Trophoblast cell (in vitro differentiated cells and primary cell): Measurements from ENCODE around the gene ZNF467.

ENCODE experiments used
- DNase-seq, 2 donors: peaks; one replicate each; pipeline ENCODE4 v3.0.0-alpha.2; 2016
- H2AFZ ChIP-seq: 2 replicates; pipeline ENCODE4 v1.6.1; 2013; ENCODE audit warnings: low read length, moderate library complexity, mild to moderate bottlenecking; ENCODE audit not compliant: insufficient read depth, poor library complexity
- H2AK5ac ChIP-seq: 2 replicates; pipeline ENCODE4 v1.6.1; 2013; ENCODE audit warnings: mild to moderate bottlenecking, low read length
- H2BK120ac ChIP-seq: 2 replicates; pipeline ENCODE4 v1.6.1; 2013; ENCODE audit warnings: low read length, mild to moderate bottlenecking, moderate library complexity; ENCODE audit not compliant: insufficient read depth, poor library complexity
- H2BK12ac ChIP-seq: 2 replicates; pipeline ENCODE4 v1.6.1; 2013; ENCODE audit warnings: mild to moderate bottlenecking, low read length, moderate library complexity
- H2BK5ac ChIP-seq: 2 replicates; pipeline ENCODE4 v1.6.1; 2013; ENCODE audit warnings: low read length, low read depth, moderate library complexity, mild to moderate bottlenecking; ENCODE audit not compliant: poor library complexity
- H3K14ac ChIP-seq: 2 replicates; pipeline ENCODE4 v1.6.1; 2013; ENCODE audit warnings: mild to moderate bottlenecking, low read length
- H3K18ac ChIP-seq: 2 replicates; pipeline ENCODE4 v1.6.1; 2013; ENCODE audit warnings: mild to moderate bottlenecking, low read length
- H3K23ac ChIP-seq: 2 replicates; pipeline ENCODE4 v1.6.1; 2013; ENCODE audit warnings: low read length
- H3K27ac ChIP-seq: 2 replicates; pipeline ENCODE4 v1.5.1; 2013; ENCODE audit warnings: low read depth, mild to moderate bottlenecking, inconsistent platforms, low read length, moderate library complexity
- H3K27me3 ChIP-seq: 2 replicates; pipeline ENCODE4 v1.6.1; 2013; ENCODE audit warnings: inconsistent platforms, mild to moderate bottlenecking, low read length, moderate library complexity; ENCODE audit not compliant: insufficient read depth
- H3K36me3 ChIP-seq, 2 experiments: 1 replicate in 1 of 2; 2 replicates in 1 of 2; pipeline ENCODE4 v1.6.1; 2013; ENCODE audit warnings: low read length in 2 of 2, mild to moderate bottlenecking in 2 of 2, moderate library complexity in 1 of 2; ENCODE audit not compliant: insufficient read depth in 2 of 2, control insufficient read depth in 1 of 2
- H3K4ac ChIP-seq: 2 replicates; pipeline ENCODE4 v1.6.1; 2013; ENCODE audit warnings: low read depth, mild to moderate bottlenecking, low read length, moderate library complexity
- H3K4me1 ChIP-seq, 2 experiments: 1 replicate in 1 of 2; 2 replicates in 1 of 2; pipeline ENCODE4 v1.6.1; 2013; ENCODE audit warnings: low read length in 2 of 2, mild to moderate bottlenecking in 2 of 2, moderate library complexity in 1 of 2; ENCODE audit not compliant: insufficient read depth in 2 of 2, control insufficient read depth in 1 of 2
- H3K4me2 ChIP-seq: 2 replicates; pipeline ENCODE4 v1.6.1; 2013; ENCODE audit warnings: inconsistent platforms, mild to moderate bottlenecking, low read length, moderate library complexity
- H3K4me3 ChIP-seq: 2 replicates; pipeline ENCODE4 v1.5.1; 2013; ENCODE audit warnings: mild to moderate bottlenecking, low read depth, low read length, inconsistent platforms
- H3K79me1 ChIP-seq: one replicate; pipeline ENCODE4 v1.6.1; 2013; ENCODE audit warnings: low read length
- H3K79me2 ChIP-seq: 2 replicates; pipeline ENCODE4 v1.6.1; 2013; ENCODE audit warnings: low read length, mild to moderate bottlenecking; ENCODE audit not compliant: control insufficient read depth, insufficient read depth, poor library complexity
- H3K9ac ChIP-seq: 2 replicates; pipeline ENCODE4 v1.6.1; 2013; ENCODE audit warnings: mild to moderate bottlenecking, low read length
- H3K9me3 ChIP-seq: 2 replicates; pipeline ENCODE4 v1.6.1; 2013; ENCODE audit warnings: low read depth, mild to moderate bottlenecking, control low read depth, inconsistent platforms, low read length; ENCODE audit not compliant: insufficient read depth
- H4K12ac ChIP-seq: 2 replicates; pipeline ENCODE4 v1.6.1; 2013; ENCODE audit warnings: low read depth, mild to moderate bottlenecking, low read length, moderate library complexity
- H4K8ac ChIP-seq: 2 replicates; pipeline ENCODE4 v1.6.1; 2013; ENCODE audit warnings: low read depth, mild to moderate bottlenecking, low read length, moderate library complexity
- H4K91ac ChIP-seq: one replicate; pipeline ENCODE4 v1.6.1; 2013; ENCODE audit warnings: low read depth, mild to moderate bottlenecking, low read length, moderate library complexity
- WGBS: extraction: QIAGEN DNeasy Blood & Tissue Kit; methylation state at CpG from one replicate; pipeline ENCODE4 v1.1.7; 2013; ENCODE audit warnings: missing lambda C conversion rate; ENCODE audit not compliant: insufficient read length, insufficient coverage; ENCODE audit errors: extremely low coverage; 5-methylcytosine and 5-hydroxymethylcytosine counted together

Gene ZNF467

DNA sequence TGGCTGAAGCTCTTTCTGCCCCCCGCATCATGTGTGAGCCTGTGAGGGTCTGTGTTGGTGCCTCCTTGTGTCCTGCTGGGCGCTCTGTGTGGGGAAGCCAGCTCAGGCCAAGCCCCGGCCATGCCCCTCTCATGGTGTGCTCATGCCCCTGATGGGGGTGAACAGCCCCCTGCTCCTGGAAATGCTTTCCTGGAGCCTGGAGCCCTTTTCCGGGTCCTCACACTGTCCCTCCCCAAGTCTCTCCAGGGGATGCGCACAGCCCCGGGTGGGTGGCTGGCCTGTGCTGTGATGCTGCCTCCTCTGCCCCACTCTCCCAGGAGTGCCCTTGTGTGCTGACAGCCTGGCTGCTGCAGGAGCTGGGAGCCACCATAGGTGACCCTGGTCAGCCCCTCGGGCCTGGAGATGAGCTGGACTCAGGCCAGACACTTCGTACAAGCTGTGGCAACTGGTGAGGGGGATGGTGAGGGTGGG lies 43.9 kb upstream of the ZNF467 start:
- H3K79me1 ChIP-seq: no peaks in the 10 kb centered on the region
- no peaks in the 10 kb centered on the region for H3K36me3 ChIP-seq
- H3K14ac ChIP-seq: no peak overlapping the region
- H2BK12ac ChIP-seq: no peak overlapping the region
- H3K4me2 ChIP-seq: no peak overlapping the region
- H4K8ac ChIP-seq: no peak overlapping the region
- no peak overlapping the region for H3K18ac ChIP-seq
- no CpG with 5 or more reads among the region's 8 CpGs for WGBS
- no peak overlapping the region for H3K4ac ChIP-seq
- no peak overlapping the region for H4K91ac ChIP-seq
- H3K9me3 ChIP-seq: peaks cover 4% of the 10 kb centered on the region
- H3K79me2 ChIP-seq: no peaks in the 10 kb centered on the region
- no peak for DNase-seq
- no peaks in the 10 kb centered on the region for H3K4me1 ChIP-seq
- no peak overlapping the region for H2BK120ac ChIP-seq
- no peak overlapping the region for H3K23ac ChIP-seq
- no peak overlapping the region for H2AFZ ChIP-seq
- no peak overlapping the region for H2BK5ac ChIP-seq
- H3K27me3 ChIP-seq: no peaks in the 10 kb centered on the region
- H2AK5ac ChIP-seq: no peak overlapping the region
- H3K27ac ChIP-seq: no peak overlapping the region
- H3K4me3 ChIP-seq: no peak overlapping the region
- H3K9ac ChIP-seq: no peak overlapping the region
- H4K12ac ChIP-seq: no peak overlapping the region

GRCh38 chr7:149816794-149817193 lies 43.4 kb upstream of the ZNF467 start:
- no CpG with 5 or more reads among the region's 4 CpGs for WGBS
- Histone ChIP-seq H2BK12ac (no peak overlapping the region), H3K36me3 (no peaks in the 10 kb centered on the region), H3K4me3 (no peak overlapping the region), H3K4me1 (no peaks in the 10 kb centered on the region), H4K91ac (no peak overlapping the region), H3K18ac (no peak overlapping the region), H2AFZ (no peak overlapping the region), H3K27ac (no peak overlapping the region), H2BK120ac (no peak overlapping the region), H4K12ac (no peak overlapping the region), H3K79me1 (no peaks in the 10 kb centered on the region), H3K4me2 (no peak overlapping the region), H3K14ac (no peak overlapping the region), H2BK5ac (no peak overlapping the region), H3K9me3 (peaks cover 4% of the 10 kb centered on the region), H3K4ac (no peak overlapping the region), H2AK5ac (no peak overlapping the region), H3K27me3 (no peaks in the 10 kb centered on the region), H3K23ac (no peak overlapping the region), H3K79me2 (no peaks in the 10 kb centered on the region), H4K8ac (no peak overlapping the region), H3K9ac (no peak overlapping the region)
- no peak for DNase-seq

- H2BK120ac ChIP-seq: no peak overlapping the region
- H2BK12ac ChIP-seq: no peak overlapping the region
- WGBS: no CpG with 5 or more reads among the region's 21 CpGs
- no peak overlapping the region for H2AFZ ChIP-seq
- no peak overlapping the region for H3K4me2 ChIP-seq
- no peak overlapping the region for H2BK5ac ChIP-seq
- no peak overlapping the region for H3K9ac ChIP-seq
- no peak overlapping the region for H3K14ac ChIP-seq
- H3K27me3 ChIP-seq: no peaks in the 10 kb centered on the region
- no peak overlapping the region for H3K27ac ChIP-seq
- no peak overlapping the region for H2AK5ac ChIP-seq
- H3K23ac ChIP-seq: no peak overlapping the region
- H3K79me2 ChIP-seq: no peaks in the 10 kb centered on the region
- peaks cover 4% of the 10 kb centered on the region for H3K9me3 ChIP-seq
- H4K91ac ChIP-seq: no peak overlapping the region
- no peak overlapping the region for H4K12ac ChIP-seq
- no peaks in the 10 kb centered on the region for H3K36me3 ChIP-seq
- H3K18ac ChIP-seq: no peak overlapping the region
- no peaks in the 10 kb centered on the region for H3K79me1 ChIP-seq
- no peak for DNase-seq
- H3K4me3 ChIP-seq: no peak overlapping the region
- no peak overlapping the region for H3K4ac ChIP-seq
- no peak overlapping the region for H4K8ac ChIP-seq
- H3K4me1 ChIP-seq: no peaks in the 10 kb centered on the region
These were observed 42.9 kb upstream of the ZNF467 start for GRCh38 chr7:149816267-149816751.

DNA sequence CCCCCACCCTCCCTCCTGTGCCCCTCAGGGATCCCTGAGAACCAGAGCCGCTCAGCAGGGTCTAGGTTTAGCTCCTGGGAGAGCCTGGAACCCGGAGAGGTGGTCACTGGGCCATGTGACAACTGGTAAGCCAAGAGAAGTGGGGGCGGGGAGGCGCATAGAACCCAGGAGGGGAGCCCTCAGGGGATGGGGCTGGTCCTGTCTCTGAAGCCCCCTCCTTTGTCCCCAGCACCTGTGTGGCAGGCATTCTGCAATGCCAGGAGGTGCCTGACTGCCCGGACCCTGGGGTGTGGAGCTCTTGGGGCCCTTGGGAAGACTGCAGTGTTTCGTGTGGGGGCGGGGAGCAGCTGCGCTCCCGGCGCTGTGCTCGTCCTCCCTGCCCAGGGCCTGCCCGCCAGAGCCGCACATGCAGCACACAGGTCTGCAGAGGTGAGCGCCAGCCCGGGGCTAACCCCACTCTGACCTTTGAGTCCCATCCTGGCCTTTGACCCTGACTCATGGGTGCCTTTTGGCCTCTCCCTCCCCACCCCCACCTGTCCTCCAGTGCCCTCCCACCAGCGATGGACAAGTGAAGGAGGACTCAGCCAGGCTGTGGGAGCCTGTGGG lies 42.4 kb upstream of the ZNF467 start:
- Histone ChIP-seq H4K8ac (no peak overlapping the region), H3K9me3 (peaks cover 4% of the 10 kb centered on the region), H3K27ac (no peak overlapping the region), H2BK5ac (no peak overlapping the region), H3K79me2 (no peaks in the 10 kb centered on the region), H2BK120ac (no peak overlapping the region), H3K79me1 (no peaks in the 10 kb centered on the region), H3K14ac (no peak overlapping the region), H3K27me3 (no peaks in the 10 kb centered on the region), H3K4ac (no peak overlapping the region), H3K18ac (no peak overlapping the region), H3K4me1 (no peaks in the 10 kb centered on the region), H2AK5ac (no peak overlapping the region), H2AFZ (no peak overlapping the region), H3K4me3 (no peak overlapping the region), H4K91ac (no peak overlapping the region), H3K36me3 (no peaks in the 10 kb centered on the region), H4K12ac (no peak overlapping the region), H3K9ac (no peak overlapping the region), H3K23ac (no peak overlapping the region), H3K4me2 (no peak overlapping the region), H2BK12ac (no peak overlapping the region)
- WGBS: no CpG with 5 or more reads among the region's 16 CpGs
- DNase-seq: no peak
